OCI-LY1 (cell line): ENCODE results near the gene RNF166.

Experiments
- EZH2 ChIP-seq: fragments of 200-600 bp; sonication (generic), shearing (Covaris generic); IDR thresholded peaks from 2 replicates; pipeline ENCODE4 v1.8.0; 2017; ENCODE audit warnings: borderline replicate concordance, mixed run types, mild to moderate bottlenecking, antibody characterized with exemption, low read length, moderate library complexity, mixed read lengths
- TF ChIP-seq, protein P1 (sequence below): fragments of 200-600 bp; sonication (generic), shearing (Covaris generic); IDR thresholded peaks from 2 replicates; pipeline ENCODE4 v1.5.1; 2017; ENCODE audit warnings: mild to moderate bottlenecking, antibody characterized with exemption, low read length, moderate library complexity, mixed read lengths

DNA sequence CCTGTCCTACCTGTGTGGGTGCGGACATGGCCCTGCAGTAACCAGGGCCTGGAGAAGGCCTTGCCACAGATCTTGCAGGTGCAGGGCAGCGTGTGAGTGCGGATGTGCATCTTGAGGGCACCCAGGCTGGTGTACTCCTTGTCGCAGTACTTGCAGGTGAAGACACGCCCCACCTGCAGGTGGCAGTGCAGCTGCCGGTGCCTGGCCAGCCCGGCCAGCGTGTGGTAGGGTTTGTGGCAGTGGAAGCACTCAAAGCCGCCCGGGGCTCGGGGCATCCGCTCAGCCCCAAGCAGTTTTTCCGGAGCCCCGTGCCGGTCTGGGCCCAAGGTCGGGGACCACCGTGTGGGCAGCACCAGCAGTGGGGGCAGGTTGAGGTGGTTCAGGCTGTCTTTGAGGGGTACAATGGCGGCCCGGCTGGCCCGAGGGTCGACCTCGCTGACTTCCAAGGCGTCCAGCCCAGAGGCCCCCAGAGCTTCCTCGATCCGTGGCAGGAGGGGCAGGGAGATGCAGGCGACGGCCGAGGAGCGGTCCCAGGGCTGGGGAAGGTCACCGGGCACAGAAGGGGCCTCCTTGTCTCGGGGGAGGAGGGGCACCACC is 25.0 kb downstream of the RNF166 start:
- TF ChIP-seq, protein P1, sequence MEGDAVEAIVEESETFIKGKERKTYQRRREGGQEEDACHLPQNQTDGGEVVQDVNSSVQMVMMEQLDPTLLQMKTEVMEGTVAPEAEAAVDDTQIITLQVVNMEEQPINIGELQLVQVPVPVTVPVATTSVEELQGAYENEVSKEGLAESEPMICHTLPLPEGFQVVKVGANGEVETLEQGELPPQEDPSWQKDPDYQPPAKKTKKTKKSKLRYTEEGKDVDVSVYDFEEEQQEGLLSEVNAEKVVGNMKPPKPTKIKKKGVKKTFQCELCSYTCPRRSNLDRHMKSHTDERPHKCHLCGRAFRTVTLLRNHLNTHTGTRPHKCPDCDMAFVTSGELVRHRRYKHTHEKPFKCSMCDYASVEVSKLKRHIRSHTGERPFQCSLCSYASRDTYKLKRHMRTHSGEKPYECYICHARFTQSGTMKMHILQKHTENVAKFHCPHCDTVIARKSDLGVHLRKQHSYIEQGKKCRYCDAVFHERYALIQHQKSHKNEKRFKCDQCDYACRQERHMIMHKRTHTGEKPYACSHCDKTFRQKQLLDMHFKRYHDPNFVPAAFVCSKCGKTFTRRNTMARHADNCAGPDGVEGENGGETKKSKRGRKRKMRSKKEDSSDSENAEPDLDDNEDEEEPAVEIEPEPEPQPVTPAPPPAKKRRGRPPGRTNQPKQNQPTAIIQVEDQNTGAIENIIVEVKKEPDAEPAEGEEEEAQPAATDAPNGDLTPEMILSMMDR = peak; percentile 83
- TF ChIP-seq EZH2 = no peak
